ENCODE results near the gene PTPRD. TPM values are rescaled to one million over a fixed set of nuclear protein-coding genes. Genes with fewer than 3 reads are reported as not detected.

PTPRD gene
- total RNA-seq, 4 donors from 2014 or later = 0.78 to 11.7 (median 1.6) TPM

GRCh38 chr9:8292657-8293056, 2320.1 kb downstream of the PTPRD start:
- TF ChIP-seq CTCF (IDR thresholded peaks at IDR 0.05 in 4 of 5, conservative IDR thresholded peaks at IDR 0.05 in 1 of 5) (no peak), POLR2A (IDR thresholded peaks at IDR 0.05) (no peak)
- Histone ChIP-seq H3K4me1 (no peaks in the 10 kb centered on the region), H3K27me3 (no peaks in the 10 kb centered on the region), H3K36me3 (no peaks in the 10 kb centered on the region), H3K4me3 (no peak overlapping the region), H3K27ac (no peak overlapping the region), H3K9me3 (no peaks in the 10 kb centered on the region)
- no peak for ATAC-seq
- no peak for DNase-seq
- intact Hi-C loops (cut with DNase I; ENCODE audit: low total_unique reads) = no loop called here
- in situ Hi-C loops (cut with MboI; ENCODE audit: low sequenced_read_pairs in 4 of 4) = no loop called here

GRCh38 chr9:8289681-8290080, 2323.1 kb downstream of the PTPRD start:
- intact Hi-C loops (cut with DNase I; ENCODE audit: low total_unique reads) (no loop called here), in situ Hi-C loops (cut with MboI; ENCODE audit: low sequenced_read_pairs in 4 of 4) (no loop called here)
- no peak for TF ChIP-seq CTCF (IDR thresholded peaks at IDR 0.05 in 4 of 5, conservative IDR thresholded peaks at IDR 0.05 in 1 of 5)
- TF ChIP-seq POLR2A (IDR thresholded peaks at IDR 0.05) = no peak
- Histone ChIP-seq H3K27ac (no peak overlapping the region), H3K36me3 (no peaks in the 10 kb centered on the region), H3K4me3 (no peak overlapping the region), H3K27me3 (no peaks in the 10 kb centered on the region), H3K4me1 (no peaks in the 10 kb centered on the region), H3K9me3 (no peaks in the 10 kb centered on the region)
- no peak for ATAC-seq
- DNase-seq = no peak

- DNase-seq = no peak
- H3K4me3 ChIP-seq = no peak overlapping the region
- intact Hi-C loops (cut with DNase I; ENCODE audit: low total_unique reads) = no loop called here
- no peaks in the 10 kb centered on the region for H3K9me3 ChIP-seq
- no peak for ATAC-seq
- in situ Hi-C loops (cut with MboI; ENCODE audit: low sequenced_read_pairs in 4 of 4) = no loop called here
- no peak overlapping the region for H3K27ac ChIP-seq
- H3K27me3 ChIP-seq = no peaks in the 10 kb centered on the region
- no peaks in the 10 kb centered on the region for H3K4me1 ChIP-seq
- no peaks in the 10 kb centered on the region for H3K36me3 ChIP-seq
- TF ChIP-seq CTCF (IDR thresholded peaks at IDR 0.05 in 4 of 5, conservative IDR thresholded peaks at IDR 0.05 in 1 of 5) (no peak), POLR2A (IDR thresholded peaks at IDR 0.05) (no peak)
These were observed 2324.8 kb downstream of the PTPRD start for GRCh38 chr9:8287970-8288369.

- no peak overlapping the region for H3K4me3 ChIP-seq
- ATAC-seq (no peak), DNase-seq (no peak)
- intact Hi-C loops (cut with DNase I; ENCODE audit: low total_unique reads) (no loop called here), in situ Hi-C loops (cut with MboI; ENCODE audit: low sequenced_read_pairs in 4 of 4) (no loop called here)
- H3K27ac ChIP-seq = no peak overlapping the region
- H3K27me3 ChIP-seq = no peaks in the 10 kb centered on the region
- no peaks in the 10 kb centered on the region for H3K9me3 ChIP-seq
- no peaks in the 10 kb centered on the region for H3K36me3 ChIP-seq
- H3K4me1 ChIP-seq = no peaks in the 10 kb centered on the region
- TF ChIP-seq POLR2A (IDR thresholded peaks at IDR 0.05) = no peak
- TF ChIP-seq CTCF (IDR thresholded peaks at IDR 0.05 in 4 of 5, conservative IDR thresholded peaks at IDR 0.05 in 1 of 5) = no peak
These were observed 2325.3 kb downstream of the PTPRD start for GRCh38 chr9:8287501-8287900.

GRCh38 chr9:8284884-8285283, 2327.9 kb downstream of the PTPRD start:
- Histone ChIP-seq H3K9me3 (no peaks in the 10 kb centered on the region), H3K27ac (no peak overlapping the region), H3K27me3 (no peaks in the 10 kb centered on the region), H3K4me1 (no peaks in the 10 kb centered on the region), H3K4me3 (no peak overlapping the region), H3K36me3 (no peaks in the 10 kb centered on the region)
- ATAC-seq (no peak), DNase-seq (no peak)
- in situ Hi-C loops (cut with MboI; ENCODE audit: low sequenced_read_pairs in 4 of 4) = no loop called here
- intact Hi-C loops (cut with DNase I; ENCODE audit: low total_unique reads) = no loop called here
- TF ChIP-seq POLR2A (IDR thresholded peaks at IDR 0.05) (no peak), CTCF (IDR thresholded peaks at IDR 0.05 in 4 of 5, conservative IDR thresholded peaks at IDR 0.05 in 1 of 5) (no peak)
